Stimulated activated naive B cell treated with anti-CD40 and anti-IgM and Interleukin-4, amounts not matched to agents 10 μg/mL and 1 μg/mL and 100 μg/mL, for 72 hours (primary cell): ENCODE measurements around the gene ZNF430.
A peak's percentile ranks its signal among the peaks of the same experiment; 100 is the strongest.
"Not testable (repeated sequence)": the region's sequence is repeated elsewhere in the genome, so short reads cannot be mapped to it uniquely, and the experiment has no call there.

Source experiments
- ATAC-seq, 2 donors: fragments of 150-1000 bp; cut with Tn5 transposase; replicated peaks; 2 replicates each; pipeline ENCODE4 v1.10.0; 2021; ENCODE audit warnings: moderate library complexity in 1 of 2
- DNase-seq: peaks from one replicate; pipeline ENCODE4 v3.0.0; 2021
- H3K27ac Mint-ChIP-seq: one replicate; pipeline ENCODE4 v1.8.0; 2022; ENCODE audit warnings: mild to moderate bottlenecking, mixed read lengths
- H3K27me3 Mint-ChIP-seq, 2 donors: one replicate each; pipeline ENCODE4 v1.8.0; 2022; ENCODE audit warnings: mixed read lengths in 2 of 2
- H3K36me3 Mint-ChIP-seq, 2 donors: one replicate each; pipeline ENCODE4 v1.8.0; 2022; ENCODE audit warnings: mixed read lengths in 2 of 2, mild to moderate bottlenecking in 1 of 2
- H3K4me1 Mint-ChIP-seq, 2 donors: one replicate each; pipeline ENCODE4 v1.8.0; 2022; ENCODE audit warnings: mixed read lengths in 2 of 2, mild to moderate bottlenecking in 1 of 2
- H3K4me3 Mint-ChIP-seq, 2 donors: one replicate each; pipeline ENCODE4 v1.8.0; 2022; ENCODE audit warnings: mild to moderate bottlenecking in 2 of 2, mixed read lengths in 2 of 2, moderate library complexity in 1 of 2
- H3K9me3 Mint-ChIP-seq, 2 donors: one replicate each; pipeline ENCODE4 v1.8.0; 2022; ENCODE audit warnings: mixed read lengths in 2 of 2, mild to moderate bottlenecking in 1 of 2

Gene ZNF430

DNA sequence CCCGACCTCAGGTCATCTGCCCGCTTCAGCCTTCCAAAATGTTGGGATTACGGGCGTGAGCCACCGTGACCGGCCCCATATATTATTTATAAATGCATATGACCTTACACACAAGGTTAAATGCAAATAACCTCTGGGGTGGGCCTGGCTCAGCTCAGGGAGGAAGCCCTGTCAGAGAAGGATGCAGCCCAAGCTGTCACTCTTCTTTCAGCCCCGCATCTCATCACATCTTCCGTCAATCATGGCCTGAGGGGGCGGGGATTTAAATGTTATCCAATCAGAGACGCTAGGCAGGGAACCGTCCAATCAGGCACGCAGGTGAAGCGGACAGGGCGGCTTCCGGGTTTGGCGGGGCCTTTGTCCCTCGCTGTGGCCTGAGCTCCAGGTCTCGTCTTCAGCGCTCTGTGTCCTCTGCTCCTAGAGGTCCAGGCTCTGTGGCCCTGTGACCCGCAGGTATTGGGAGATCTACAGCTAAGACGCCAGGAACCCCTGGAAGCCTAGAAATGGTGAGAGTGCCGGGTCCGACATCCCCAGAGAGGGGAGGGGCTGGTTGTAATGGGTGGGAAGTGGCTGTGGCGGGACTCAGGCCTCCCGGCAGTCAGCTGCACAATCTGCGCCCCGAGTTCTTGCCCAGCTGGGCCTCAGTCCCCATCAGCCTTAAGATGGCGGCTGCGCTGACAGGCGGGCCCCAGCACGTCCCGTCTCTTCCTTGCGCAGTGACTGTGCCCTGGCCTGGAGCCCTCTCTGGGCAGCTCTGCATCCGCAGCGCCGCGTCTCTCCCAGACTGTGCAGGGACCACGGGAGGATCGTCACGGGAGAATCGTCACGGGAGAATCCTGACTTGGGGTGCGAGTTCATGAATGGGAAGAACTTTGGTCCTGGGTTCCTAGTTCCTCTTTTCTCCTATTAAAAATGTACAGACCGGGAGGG lies at the start of gene ZNF430:
ZNF430 (plus strand) TSS at position 360 of the 930 bp plus-strand sequence; CDS start at position 504, 144 bp downstream.
- Mint-ChIP-seq H3K27me3 (no peaks in the 10 kb centered on the region), H3K4me3 (peak within 1 kb of the TSS; percentile 100), H3K9me3 (no peaks in the 10 kb centered on the region), H3K36me3 (peaks cover 34 to 35% of the 10 kb centered on the region in 2 donors), H3K4me1 (peaks cover 13 to 42% of the 10 kb centered on the region in 2 donors), H3K27ac (peak within 1 kb of the TSS; percentile 100)
- ATAC-seq (peak; percentile 92 to 95), DNase-seq (peak; percentile 95)

DNA sequence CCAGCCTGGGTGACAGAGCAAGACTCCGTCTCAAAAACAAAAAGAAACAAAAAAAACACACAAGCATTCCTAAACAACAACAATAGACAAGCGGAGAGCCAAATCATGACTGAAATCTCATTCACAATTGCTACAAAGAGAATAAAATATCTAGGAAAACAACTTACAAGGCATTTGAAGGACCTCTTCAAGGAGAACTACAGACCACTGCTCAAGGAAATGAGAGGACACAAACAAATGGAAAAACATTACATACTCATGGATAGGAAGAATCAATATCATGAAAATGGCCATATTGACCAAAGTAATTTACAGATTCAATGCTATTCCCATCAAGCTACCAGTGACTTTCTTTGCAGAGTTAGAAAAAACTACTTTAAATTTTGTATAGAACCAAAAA lies 27.7 kb upstream of the ZNF430 start:
- Mint-ChIP-seq H3K9me3 (peaks cover 29 to 35% of the 10 kb centered on the region in 2 donors), H3K36me3 (peaks cover 0 to 18% of the 10 kb centered on the region in 2 donors)

GRCh38 chr19:20999731-21000352 lies 20.6 kb upstream of the ZNF430 start:
- H3K27me3 Mint-ChIP-seq, result no peaks in the 10 kb centered on the region
- peaks cover 2 to 3% of the 10 kb centered on the region in 2 donors for H3K36me3 Mint-ChIP-seq
- DNase-seq, result peak; percentile 92
- H3K4me3 Mint-ChIP-seq, result peak overlapping the region; percentile 96
- peak overlapping the region; percentile 94 for H3K27ac Mint-ChIP-seq
- peaks cover 9 to 19% of the 10 kb centered on the region in 2 donors for H3K4me1 Mint-ChIP-seq
- ATAC-seq, result peak; percentile 100
- H3K9me3 Mint-ChIP-seq, result no peaks in the 10 kb centered on the region

More for the DNA sequence above, 27.7 kb upstream of the ZNF430 start:
- peaks cover 8 to 24% of the 10 kb centered on the region in 2 donors for H3K27me3 Mint-ChIP-seq
- not testable (repeated sequence) for DNase-seq, ATAC-seq, H3K27ac Mint-ChIP-seq, H3K4me1 Mint-ChIP-seq, H3K4me3 Mint-ChIP-seq

DNA sequence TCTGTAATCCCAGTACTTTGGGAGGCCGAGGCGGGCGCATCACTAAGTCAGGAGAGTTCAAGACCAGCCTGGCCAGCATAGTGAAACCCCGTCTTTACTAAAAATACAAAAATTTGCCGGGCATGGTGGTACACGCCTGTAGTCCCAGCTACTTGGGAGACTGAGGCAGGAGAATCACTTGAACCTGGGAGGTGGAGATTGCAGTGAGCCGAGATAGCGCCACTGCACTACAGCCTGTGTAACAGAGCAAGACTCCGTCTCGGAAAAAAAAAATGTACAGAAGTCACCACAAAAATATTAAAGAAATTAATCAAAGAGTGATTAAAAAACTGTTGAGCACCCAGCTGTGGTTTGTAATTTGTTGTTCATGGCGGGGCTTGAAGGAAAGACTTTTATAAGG lies 781 bp downstream of the ZNF430 start:
- H3K4me1 Mint-ChIP-seq, result peaks cover 15 to 49% of the 10 kb centered on the region in 2 donors
- H3K4me3 Mint-ChIP-seq, result peak overlapping the region; percentile 100
- DNase-seq, H3K27me3 Mint-ChIP-seq, H3K9me3 Mint-ChIP-seq: not testable (repeated sequence)
- peak in 1 of 2 donors; percentile 1 for ATAC-seq
- H3K36me3 Mint-ChIP-seq, result peaks cover 40 to 42% of the 10 kb centered on the region in 2 donors
- peak overlapping the region; percentile 100 for H3K27ac Mint-ChIP-seq

- ATAC-seq, result peak; percentile 48 to 51
- peak; percentile 49 for DNase-seq
- Mint-ChIP-seq H3K27ac (peak overlapping the region; percentile 79), H3K4me3 (peak overlapping the region; percentile 100), H3K36me3 (peaks cover 50 to 57% of the 10 kb centered on the region in 2 donors), H3K4me1 (peaks cover 21 to 64% of the 10 kb centered on the region in 2 donors), H3K9me3 (peaks cover 0 to 2% of the 10 kb centered on the region in 2 donors), H3K27me3 (no peaks in the 10 kb centered on the region)
Observed at GRCh38 chr19:21022996-21023395, 2.5 kb downstream of the ZNF430 start.

- no peaks in the 10 kb centered on the region for H3K27me3 Mint-ChIP-seq
- H3K9me3 Mint-ChIP-seq, result peaks cover 0 to 2% of the 10 kb centered on the region in 2 donors
- no peak overlapping the region for H3K27ac Mint-ChIP-seq
- ATAC-seq (no peak), DNase-seq (no peak)
- peak overlapping the region in 1 of 2 donors; percentile 37 for H3K4me3 Mint-ChIP-seq
- H3K4me1 Mint-ChIP-seq, result peaks cover 28 to 73% of the 10 kb centered on the region in 2 donors
- H3K36me3 Mint-ChIP-seq, result peaks cover 58 to 66% of the 10 kb centered on the region in 2 donors
Observed at GRCh38 chr19:21023901-21024300, 3.4 kb downstream of the ZNF430 start.

GRCh38 chr19:21028969-21029268 lies 8.5 kb downstream of the ZNF430 start:
- peak overlapping the region; percentile 86 for H3K27ac Mint-ChIP-seq
- H3K4me3 Mint-ChIP-seq, result peak overlapping the region; percentile 2 to 62
- H3K9me3 Mint-ChIP-seq, result peaks cover 0 to 2% of the 10 kb centered on the region in 2 donors
- peaks cover 22 to 73% of the 10 kb centered on the region in 2 donors for H3K4me1 Mint-ChIP-seq
- no peaks in the 10 kb centered on the region for H3K27me3 Mint-ChIP-seq
- DNase-seq, result no peak
- H3K36me3 Mint-ChIP-seq, result peaks cover 49 to 70% of the 10 kb centered on the region in 2 donors
- ATAC-seq, result peak in 1 of 2 donors; percentile 17

DNA sequence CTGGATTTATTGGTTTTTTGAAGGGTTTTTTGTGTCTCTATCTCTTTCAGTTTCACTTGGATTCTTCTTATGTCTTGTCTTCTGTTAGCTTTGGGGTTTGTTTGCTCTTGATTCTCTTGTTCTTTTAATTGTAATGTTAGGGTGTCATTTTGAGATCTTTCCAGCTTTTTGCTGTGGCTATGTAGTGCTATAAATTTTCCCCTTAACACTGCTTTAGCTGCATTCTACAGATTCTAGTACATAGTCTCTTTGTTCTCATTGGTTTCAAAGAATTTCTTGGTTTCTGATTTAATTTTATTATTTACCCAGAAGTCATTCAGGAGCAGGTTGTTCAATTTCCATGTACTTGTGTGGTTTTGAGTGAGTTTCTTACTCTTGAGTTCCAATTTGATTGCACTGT lies 24.6 kb downstream of the ZNF430 start:
- H3K4me1 Mint-ChIP-seq, result peaks cover 14% of the 10 kb centered on the region in 2 donors
- H3K36me3 Mint-ChIP-seq, result peaks cover 61 to 81% of the 10 kb centered on the region in 2 donors
- H3K4me3 Mint-ChIP-seq, result no peak overlapping the region
- H3K27me3 Mint-ChIP-seq, result no peaks in the 10 kb centered on the region
- H3K9me3 Mint-ChIP-seq, result peaks cover 39% of the 10 kb centered on the region in 2 donors
- ATAC-seq (no peak), DNase-seq (no peak)
- H3K27ac Mint-ChIP-seq, result no peak overlapping the region

- H3K4me3 Mint-ChIP-seq, result no peak overlapping the region
- peaks cover 60 to 76% of the 10 kb centered on the region in 2 donors for H3K36me3 Mint-ChIP-seq
- no peak overlapping the region for H3K27ac Mint-ChIP-seq
- H3K9me3 Mint-ChIP-seq, result peaks cover 38 to 39% of the 10 kb centered on the region in 2 donors
- no peaks in the 10 kb centered on the region for H3K27me3 Mint-ChIP-seq
- no peak for DNase-seq
- ATAC-seq, result no peak
- H3K4me1 Mint-ChIP-seq, result peaks cover 14% of the 10 kb centered on the region in 2 donors
Observed at GRCh38 chr19:21046489-21046888, 26.0 kb downstream of the ZNF430 start.

- peaks cover 42 to 45% of the 10 kb centered on the region in 2 donors for H3K9me3 Mint-ChIP-seq
- H3K27ac Mint-ChIP-seq, result peak overlapping the region; percentile 82
- no peak overlapping the region for H3K4me3 Mint-ChIP-seq
- H3K4me1 Mint-ChIP-seq, result peaks cover 13 to 14% of the 10 kb centered on the region in 2 donors
- DNase-seq (peak; percentile 12), ATAC-seq (peak; percentile 62 to 83)
- H3K36me3 Mint-ChIP-seq, result peaks cover 63 to 71% of the 10 kb centered on the region in 2 donors
- H3K27me3 Mint-ChIP-seq, result no peaks in the 10 kb centered on the region
Observed at GRCh38 chr19:21047716-21048115, 27.3 kb downstream of the ZNF430 start.

GRCh38 chr19:21052902-21053301 lies 32.4 kb downstream of the ZNF430 start:
- H3K27ac Mint-ChIP-seq, result no peak overlapping the region
- H3K27me3 Mint-ChIP-seq, result no peaks in the 10 kb centered on the region
- no peak overlapping the region for H3K4me3 Mint-ChIP-seq
- no peak for ATAC-seq
- peaks cover 14 to 19% of the 10 kb centered on the region in 2 donors for H3K9me3 Mint-ChIP-seq
- DNase-seq, result no peak
- peaks cover 55 to 67% of the 10 kb centered on the region in 2 donors for H3K36me3 Mint-ChIP-seq
- H3K4me1 Mint-ChIP-seq, result no peaks in the 10 kb centered on the region

DNA sequence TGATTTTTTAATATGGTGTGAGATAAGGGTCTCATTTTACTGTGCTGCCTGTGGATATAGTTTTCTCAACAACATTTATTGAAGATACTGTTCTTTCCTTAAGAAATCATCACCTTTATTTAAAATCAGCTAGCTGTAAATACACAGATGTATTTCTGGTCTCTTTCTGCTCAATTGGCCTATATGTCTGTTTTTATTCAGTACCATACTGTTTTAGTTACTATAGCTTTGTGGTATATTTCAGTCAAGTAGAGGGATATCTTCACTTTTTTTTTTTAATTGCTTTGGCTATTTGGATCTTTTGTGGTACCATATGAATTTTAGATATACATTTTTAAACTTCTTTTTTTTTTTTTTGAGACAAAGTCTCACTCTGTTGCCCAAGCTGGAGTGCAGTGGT lies 44.9 kb downstream of the ZNF430 start:
- Mint-ChIP-seq H3K36me3 (peaks cover 24 to 41% of the 10 kb centered on the region in 2 donors), H3K27me3 (no peaks in the 10 kb centered on the region), H3K27ac (no peak overlapping the region), H3K4me3 (no peak overlapping the region), H3K9me3 (peaks cover 0 to 3% of the 10 kb centered on the region in 2 donors), H3K4me1 (no peaks in the 10 kb centered on the region)
- DNase-seq, result no peak
- ATAC-seq, result no peak

- H3K36me3 Mint-ChIP-seq, result peaks cover 17 to 29% of the 10 kb centered on the region in 2 donors
- H3K27me3 Mint-ChIP-seq, result no peaks in the 10 kb centered on the region
- DNase-seq, result peak; percentile 85
- H3K9me3 Mint-ChIP-seq, result no peaks in the 10 kb centered on the region
- peak within 1 kb of the TSS; percentile 100 for H3K4me3 Mint-ChIP-seq
- peak within 1 kb of the TSS; percentile 99 for H3K27ac Mint-ChIP-seq
- ATAC-seq, result peak; percentile 99
- H3K4me1 Mint-ChIP-seq, result peaks cover 6 to 22% of the 10 kb centered on the region in 2 donors
Observed at GRCh38 chr19:21082011-21082975, 61.8 kb downstream of the ZNF430 start, which contains the start of gene ZNF714. ZNF714 (plus strand) TSS chr19:21082203; CDS start chr19:21098269, 16,066 bp downstream.
